H1 (cell line): Measurements from ENCODE around the gene LMNB1. TPM values are rescaled to one million over a fixed set of nuclear protein-coding genes. Genes with fewer than 3 reads are reported as not detected.
A peak's percentile ranks its signal among the peaks of the same experiment; 100 is the strongest.

Source experiments
- CTCF ChIA-PET: fragments of 300-600 bp; sonication (Branson Sonifier 250); formaldehyde crosslinking; loops from one replicate; lab custom pipeline; 2021; ENCODE audit not compliant: partially characterized antibody; lab: Charles Lee
- POLR2A ChIA-PET: fragments of 300-600 bp; sonication (Branson Sonifier 250); formaldehyde crosslinking; loops from one replicate; lab custom pipeline; 2021; ENCODE audit warnings: inconsistent platforms; ENCODE audit not compliant: partially characterized antibody; lab: Charles Lee
- DNase-seq, 2 experiments: peaks; one replicate each; pipeline versions ENCODE4 v3.0.0 to v3.0.0-alpha.2; 2010 to 2022; ENCODE audit warnings: low spot score in 2 of 2, low read depth in 1 of 2, mixed read lengths in 1 of 2
- FAIRE-seq: peaks from 2 replicates; lab custom pipeline; 2011; peaks lifted over from hg19 to GRCh38; lab: Jason Lieb, UNC
- H2AFZ ChIP-seq: 2 replicates; pipeline ENCODE4 v1.8.1; 2012; ENCODE audit warnings: low read length, inconsistent platforms
- H2AK5ac ChIP-seq: 2 replicates; pipeline ENCODE4 v1.6.1; 2013; ENCODE audit warnings: low read depth, low read length
- H2BK120ac ChIP-seq: replicated peaks from 2 replicates; pipeline ENCODE3; 2013; ENCODE audit warnings: low read depth, low read length, inconsistent platforms
- H2BK12ac ChIP-seq: 2 replicates; pipeline ENCODE4 v1.6.1; 2013; ENCODE audit warnings: low read depth, low read length
- H2BK15ac ChIP-seq: 2 replicates; pipeline ENCODE4 v1.6.1; 2013; ENCODE audit warnings: low read length
- H2BK20ac ChIP-seq: 2 replicates; pipeline ENCODE4 v1.6.1; 2013; ENCODE audit warnings: low read length
- H2BK5ac ChIP-seq: 2 replicates; pipeline ENCODE4 v1.6.1; 2013; ENCODE audit warnings: low read depth, low read length
- H3K14ac ChIP-seq: 2 replicates; pipeline ENCODE4 v1.6.1; 2013; ENCODE audit warnings: inconsistent platforms; ENCODE audit not compliant: insufficient read length
- H3K18ac ChIP-seq: 2 replicates; pipeline ENCODE4 v1.6.1; 2013; ENCODE audit warnings: low read length; ENCODE audit errors: extremely low read depth
- H3K23ac ChIP-seq: 2 replicates; pipeline ENCODE4 v1.6.1; 2013; ENCODE audit warnings: inconsistent platforms; ENCODE audit not compliant: insufficient read length
- H3K23me2 ChIP-seq: 2 replicates; pipeline ENCODE4 v1.6.1; 2013; ENCODE audit warnings: low read depth, low read length
- H3K27ac ChIP-seq: 2 replicates; pipeline ENCODE4 v1.6.1; 2011; ENCODE audit warnings: low read depth, low read length, inconsistent platforms
- H3K27me3 ChIP-seq, 4 experiments: replicated peaks in 1 of 4; 1 replicate in 1 of 4; 2 replicates in 3 of 4; pipeline versions ENCODE4 v1.6.1 to v1.8.1; 2011 to 2013; ENCODE audit warnings: low read length in 3 of 4, mild to moderate bottlenecking in 3 of 4, inconsistent platforms in 2 of 4, mixed read lengths in 2 of 4, moderate library complexity in 1 of 4; ENCODE audit not compliant: control insufficient read depth in 3 of 4, insufficient read depth in 3 of 4; ENCODE audit errors: extremely low read depth in 1 of 4
- H3K36me3 ChIP-seq, 4 experiments: 2 replicates each; pipeline versions ENCODE4 v1.6.1 to v1.8.1; 2011 to 2013; ENCODE audit warnings: mild to moderate bottlenecking in 4 of 4, low read length in 3 of 4, moderate library complexity in 2 of 4, control low read depth in 1 of 4, inconsistent platforms in 1 of 4; ENCODE audit not compliant: insufficient read depth in 4 of 4, control insufficient read depth in 2 of 4
- H3K4ac ChIP-seq: replicated peaks from 2 replicates; pipeline ENCODE3; 2013; ENCODE audit warnings: low read length, low read depth, mixed read lengths, inconsistent platforms; ENCODE audit not compliant: insufficient read length
- H3K4me1 ChIP-seq, 4 experiments: replicated peaks in 1 of 4; 1 replicate in 1 of 4; 2 replicates in 3 of 4; pipeline versions ENCODE4 v1.6.1 to v1.8.1; 2011 to 2013; ENCODE audit warnings: low read length in 3 of 4, inconsistent platforms in 2 of 4, mixed read lengths in 1 of 4; ENCODE audit not compliant: insufficient read depth in 4 of 4, control insufficient read depth in 3 of 4
- H3K4me2 ChIP-seq, 2 experiments: 2 replicates each; pipeline versions ENCODE4 v1.6.1 to v1.8.1; 2011 to 2013; ENCODE audit warnings: low read depth in 2 of 2, low read length in 2 of 2, control low read depth in 1 of 2, inconsistent platforms in 1 of 2, mild to moderate bottlenecking in 1 of 2; ENCODE audit not compliant: insufficient read depth in 1 of 2
- H3K4me3 ChIP-seq, 4 experiments: fragments of 200-600, 300-600 bp in 1 of 4; sonication (generic), shearing (Covaris generic), sonication (Bioruptor Twin) in 1 of 4; 2 replicates each; pipeline versions ENCODE4 v1.5.1 to v1.8.1; 2011 to 2016; ENCODE audit warnings: low read length in 4 of 4, low read depth in 3 of 4, control low read depth in 2 of 4, inconsistent platforms in 2 of 4, mild to moderate bottlenecking in 2 of 4, mixed read lengths in 1 of 4, moderate library complexity in 1 of 4; ENCODE audit not compliant: insufficient read depth in 2 of 4; ENCODE audit errors: extremely low read depth in 1 of 4
- H3K56ac ChIP-seq: replicated peaks from 2 replicates; pipeline ENCODE3; 2013; ENCODE audit warnings: low read depth, mild to moderate bottlenecking, mixed read lengths, low read length, inconsistent platforms; ENCODE audit not compliant: insufficient read length
- H3K79me1 ChIP-seq: 2 replicates; pipeline ENCODE4 v1.6.1; 2013; ENCODE audit warnings: low read depth, low read length, control low read depth
- H3K79me2 ChIP-seq, 2 experiments: 2 replicates each; pipeline versions ENCODE4 v1.6.1 to v1.8.1; 2012 to 2013; ENCODE audit warnings: low read length in 2 of 2, mild to moderate bottlenecking in 2 of 2, inconsistent platforms in 1 of 2; ENCODE audit not compliant: insufficient read depth in 2 of 2, control insufficient read depth in 1 of 2
- H3K9ac ChIP-seq, 4 experiments: replicated peaks in 1 of 4; 1 replicate in 1 of 4; 2 replicates in 3 of 4; pipeline versions ENCODE4 v1.6.1 to v1.8.1; 2011 to 2013; ENCODE audit warnings: low read depth in 3 of 4, low read length in 3 of 4, control low read depth in 2 of 4, mild to moderate bottlenecking in 2 of 4, moderate library complexity in 2 of 4, inconsistent platforms in 1 of 4; ENCODE audit errors: extremely low read depth in 1 of 4
- H3K9me3 ChIP-seq, 2 experiments: 2 replicates each; pipeline versions ENCODE4 v1.6.1 to v1.8.1; 2012 to 2013; ENCODE audit warnings: mild to moderate bottlenecking in 2 of 2, moderate library complexity in 2 of 2, control low read depth in 1 of 2, inconsistent platforms in 1 of 2, low read depth in 1 of 2, low read length in 1 of 2, mixed read lengths in 1 of 2; ENCODE audit not compliant: insufficient read depth in 2 of 2
- H4K20me1 ChIP-seq, 2 experiments: replicated peaks in 1 of 2; 2 replicates each; pipeline versions ENCODE3 to v1.8.1; 2011 to 2013; ENCODE audit warnings: inconsistent platforms in 2 of 2, low read length in 2 of 2, mild to moderate bottlenecking in 1 of 2; ENCODE audit not compliant: insufficient read depth in 2 of 2, control insufficient read depth in 1 of 2
- H4K5ac ChIP-seq: 2 replicates; pipeline ENCODE4 v1.6.1; 2013; ENCODE audit warnings: low read length, low read depth, mixed read lengths, inconsistent platforms; ENCODE audit not compliant: insufficient read length
- H4K8ac ChIP-seq: 2 replicates; pipeline ENCODE4 v1.8.0; 2013; ENCODE audit warnings: mild to moderate bottlenecking, moderate library complexity, low read length, inconsistent platforms; ENCODE audit not compliant: insufficient read depth; ENCODE audit errors: extremely low read depth
- H4K91ac ChIP-seq: replicated peaks from 2 replicates; pipeline ENCODE3; 2013; ENCODE audit warnings: low read length, mixed read lengths, inconsistent platforms; ENCODE audit not compliant: insufficient read length
- ATF2 ChIP-seq: IDR thresholded peaks from 2 replicates; pipeline ENCODE4 v1.6.1; 2012; ENCODE audit warnings: low read length, inconsistent platforms
- BCL11A ChIP-seq, 2 experiments: IDR thresholded peaks; one replicate each; pipeline ENCODE4 v1.6.1; 2011; ENCODE audit warnings: low read depth in 2 of 2, low read length in 2 of 2, mild to moderate bottlenecking in 2 of 2
- CHD1 ChIP-seq: IDR thresholded peaks from 2 replicates; pipeline ENCODE4 v1.6.1; 2012; ENCODE audit warnings: low read depth, low read length, improper control_type of control experiment
- CTCF ChIP-seq, 3 experiments: IDR thresholded peaks; 1 replicate in 2 of 3; 2 replicates in 1 of 3; pipeline versions ENCODE4 v1.5.1 to v1.6.1; 2011; ENCODE audit warnings: low read length in 3 of 3, mild to moderate bottlenecking in 3 of 3, inconsistent platforms in 2 of 3, low read depth in 1 of 3, moderate library complexity in 1 of 3; ENCODE audit not compliant: insufficient read depth in 1 of 3; ENCODE audit errors: control extremely low read depth in 1 of 3
- GTF2F1 ChIP-seq: IDR thresholded peaks from 2 replicates; pipeline ENCODE4 v1.6.1; 2012; ENCODE audit warnings: low read depth, low read length, improper control_type of control experiment, borderline replicate concordance
- HDAC6 ChIP-seq: IDR thresholded peaks from one replicate; pipeline ENCODE4 v1.7.1; 2012; ENCODE audit warnings: low read depth, mild to moderate bottlenecking, inconsistent platforms, low read length, moderate library complexity
- JUND ChIP-seq: IDR thresholded peaks from 2 replicates; pipeline ENCODE4 v1.6.1; 2011; ENCODE audit warnings: mild to moderate bottlenecking, improper control_type of control experiment, low read length
- KDM4A ChIP-seq: IDR thresholded peaks from one replicate; pipeline ENCODE4 v1.7.1; 2012; ENCODE audit warnings: low read depth, mild to moderate bottlenecking, moderate library complexity, low read length, inconsistent platforms; ENCODE audit not compliant: severe bottlenecking
- POU5F1 ChIP-seq: IDR thresholded peaks from 2 replicates; pipeline ENCODE4 v1.6.1; 2011; ENCODE audit warnings: low read depth, mild to moderate bottlenecking, low read length, moderate library complexity
- SP2 ChIP-seq: IDR thresholded peaks from 2 replicates; pipeline ENCODE4 v1.6.1; 2012; ENCODE audit warnings: mild to moderate bottlenecking, low read length, inconsistent platforms
- YY1 ChIP-seq: IDR thresholded peaks from 2 replicates; pipeline ENCODE4 v1.6.1; 2011; ENCODE audit warnings: low read depth, mild to moderate bottlenecking, low read length
- WGBS, 2 experiments: shearing (Covaris generic) in 1 of 2; methylation state at CpG; one replicate each; pipeline versions ENCODE4 v1.1.6 to v1.1.7; 2013 to 2015; ENCODE audit warnings: low lambda C conversion rate in 2 of 2, mixed read lengths in 2 of 2, inconsistent platforms in 1 of 2, low coverage in 1 of 2, missing lambda C conversion rate in 1 of 2; ENCODE audit not compliant: insufficient replicate concordance in 2 of 2, insufficient coverage in 1 of 2, insufficient read length in 1 of 2; ENCODE audit errors: extremely low coverage in 1 of 2, missing lambda C conversion rate in 1 of 2; 5-methylcytosine and 5-hydroxymethylcytosine counted together
- polyA plus RNA-seq, 7 experiments: library from polyadenylated mRNA; depleted of rRNA in 3 of 7; stranded (reverse) in 5 of 7; unstranded in 2 of 7; fragments of >200 nt in 5 of 7; fragments of 200-250 nt in 2 of 7; gene quantifications; 1 replicate in 5 of 7; 2 replicates in 1 of 7; 4 replicates in 1 of 7; pipeline versions ENCODE4 v1.2.1 to v1.2.3, GENCODE V29; 2011 to 2013; ENCODE audit warnings: missing spikeins in 2 of 7, mixed read lengths in 2 of 7
- total RNA-seq: library from RNA; stranded (reverse); fragmentation: NEBNext Ultra II Directional; extraction: Animal tissue kit (Norgen Biotek cat#: 25700); gene quantifications from 2 replicates; pipeline ENCODE4 v1.2.1, GENCODE V29; 2021

The LMNB1 gene
- total and polyA plus RNA-seq, 2 of the 8 experiments (the other 6 are each of a cell fraction or from before 2014, with no cell fraction given) = 73.5 to 225 TPM

GRCh38 chr5:126732716-126733115, 44.2 kb upstream of the LMNB1 start:
- Histone ChIP-seq H3K79me1 (no peaks in the 10 kb centered on the region), H3K27me3 (no peaks in the 10 kb centered on the region), H3K4me3 (no peak overlapping the region), H3K23ac (no peak overlapping the region), H3K36me3 (no peaks in the 10 kb centered on the region), H3K4me2 (no peak overlapping the region), H2AK5ac (no peak overlapping the region), H3K23me2 (no peaks in the 10 kb centered on the region), H4K20me1 (no peaks in the 10 kb centered on the region), H3K9me3 (no peaks in the 10 kb centered on the region), H3K4ac (peak overlapping the region; percentile 65), H3K27ac (no peak overlapping the region), H4K91ac (no peak overlapping the region), H3K9ac (no peak overlapping the region), H4K5ac (no peak overlapping the region), H3K18ac (no peak overlapping the region), H2AFZ (no peak overlapping the region), H2BK20ac (no peak overlapping the region), H3K4me1 (peaks cover 0 to 4% (median 0%) of the 10 kb centered on the region in 4 experiments; a peak in 1 of 7 replicates), H2BK15ac (no peak overlapping the region), H2BK12ac (no peak overlapping the region), H4K8ac (no peak overlapping the region), H3K79me2 (no peaks in the 10 kb centered on the region), H3K56ac (no peak overlapping the region), H2BK5ac (no peak overlapping the region), H2BK120ac (no peak overlapping the region), H3K14ac (no peak overlapping the region)
- 79% methylated on average over 2 of the region's 2 CpGs; no CpG with 5 or more reads in 1 of the 2 experiments for WGBS, 2 experiments
- POLR2A ChIA-PET = no interaction called here
- CTCF ChIA-PET = interaction anchor here (1.3 kb wide), 1 partner anchor 57 kb away, joined by 5 read pairs; no protein-coding TSS in a partner anchor
- DNase-seq = no peak
- no peak for FAIRE-seq
- no peak for TF ChIP-seq GTF2F1
- TF ChIP-seq HDAC6 = no peak
- no peak for TF ChIP-seq ATF2
- TF ChIP-seq BCL11A (IDR thresholded peaks at IDR 0.05; ENCODE audit: low read depth in 2 of 2, low read length in 2 of 2) = no peak
- TF ChIP-seq KDM4A = no peak
- TF ChIP-seq CTCF (IDR thresholded peaks at IDR 0.05; ENCODE audit: control extremely low read depth in 1 of 3, insufficient read depth in 1 of 3, low read depth in 1 of 3, low read length in 3 of 3) = no peak
- no peak for TF ChIP-seq YY1
- no peak for TF ChIP-seq JUND
- no peak for TF ChIP-seq CHD1
- TF ChIP-seq SP2 = no peak
- TF ChIP-seq POU5F1 = no peak
